ENCODE data around the gene THSD4.

GRCh38 chr15:71207141-71207540 is 91.9 kb downstream of the THSD4 start:
- no peak for TF ChIP-seq SUZ12 (IDR thresholded peaks at IDR 0.05; ENCODE audit: extremely low read depth, insufficient read depth, insufficient read length)
- no peak for TF ChIP-seq ZNF274 (IDR thresholded peaks at IDR 0.05; ENCODE audit: low read depth, low read length)

Measured in NT2/D1 (cell line).